Measurements from ENCODE around the gene VTI1A.
"Not testable (repeated sequence)": the region's sequence is repeated elsewhere in the genome, so short reads cannot be mapped to it uniquely, and the experiment has no call there.

Gene VTI1A

GRCh38 chr10:112446855-112447619 is at the start of gene VTI1A, which contains the start of gene ZDHHC6:
Gene VTI1A (plus strand): TSS chr10:112447215. CDS start chr10:112447374, 159 bp downstream.
Gene ZDHHC6 (minus strand): TSS chr10:112446914. CDS start chr10:112445436, 1,478 bp downstream.
- peak; percentile 94 for DNase-seq

DNA sequence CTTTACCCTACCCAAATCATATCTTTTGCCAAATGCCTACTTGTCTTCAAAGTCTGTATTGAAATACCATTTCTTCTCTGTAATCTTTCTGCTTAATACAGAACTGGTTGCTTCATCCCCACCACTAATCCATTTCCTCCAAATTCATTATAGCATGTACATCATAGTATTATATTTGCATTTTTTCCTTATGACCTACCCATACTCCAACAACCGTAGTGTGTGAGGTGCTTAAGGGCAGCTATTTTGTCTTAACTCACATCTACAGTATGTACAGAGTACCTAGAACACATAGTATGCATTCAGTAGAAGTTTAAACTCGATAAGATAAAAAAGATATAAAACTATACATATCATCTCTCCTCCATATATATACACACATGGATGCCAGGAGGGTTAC is 49.4 kb upstream of the VTI1A start:
- DNase-seq, result no peak

GRCh38 chr10:112402917-112403316 is 44.1 kb upstream of the VTI1A start:
- no peak for DNase-seq

- no peak for DNase-seq
These were observed 42.4 kb upstream of the VTI1A start for GRCh38 chr10:112404617-112405016.

DNA sequence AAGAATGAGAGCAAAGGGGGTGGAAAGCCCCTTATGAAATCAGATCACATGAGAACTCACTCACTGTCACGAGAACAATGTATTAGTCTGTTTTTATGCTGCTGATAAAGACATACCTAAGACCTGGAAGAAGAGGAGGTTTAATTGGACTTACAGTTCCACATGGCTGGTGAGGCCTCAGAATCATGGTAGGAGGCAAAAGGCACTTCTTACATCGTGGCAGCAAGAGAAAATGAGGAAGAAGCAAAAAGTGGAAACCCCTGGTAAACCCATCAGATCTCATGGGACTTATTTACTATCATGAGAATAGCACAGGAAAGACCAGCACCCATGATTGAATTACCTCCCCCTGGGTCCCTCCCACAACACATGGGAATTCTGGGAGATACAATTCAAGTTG is 40.2 kb upstream of the VTI1A start:
- not testable (repeated sequence) for DNase-seq

- DNase-seq, result no peak
These were observed 39.3 kb upstream of the VTI1A start for GRCh38 chr10:112407696-112408095.

GRCh38 chr10:112409299-112409698 is 37.7 kb upstream of the VTI1A start:
- no peak for DNase-seq

DNA sequence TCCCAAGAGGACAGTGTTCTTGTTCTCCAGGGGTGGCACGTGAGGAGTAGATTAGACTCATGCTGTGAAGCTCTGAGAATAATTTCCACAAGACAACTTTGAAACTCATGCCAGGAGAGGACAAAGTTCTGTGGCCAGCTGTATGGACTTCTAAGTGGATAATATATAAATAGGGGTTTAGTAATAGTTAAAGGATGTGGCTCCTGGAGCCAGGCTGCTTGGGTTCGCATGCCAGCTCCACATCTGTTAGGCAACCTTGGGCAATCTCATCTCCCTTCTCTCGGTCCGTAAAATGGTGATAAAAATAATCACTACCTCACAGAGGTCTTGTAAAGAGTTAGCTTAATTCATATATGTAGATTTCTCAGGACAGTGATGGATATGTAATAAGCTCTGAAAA is 37.3 kb upstream of the VTI1A start:
- no peak for DNase-seq

DNA sequence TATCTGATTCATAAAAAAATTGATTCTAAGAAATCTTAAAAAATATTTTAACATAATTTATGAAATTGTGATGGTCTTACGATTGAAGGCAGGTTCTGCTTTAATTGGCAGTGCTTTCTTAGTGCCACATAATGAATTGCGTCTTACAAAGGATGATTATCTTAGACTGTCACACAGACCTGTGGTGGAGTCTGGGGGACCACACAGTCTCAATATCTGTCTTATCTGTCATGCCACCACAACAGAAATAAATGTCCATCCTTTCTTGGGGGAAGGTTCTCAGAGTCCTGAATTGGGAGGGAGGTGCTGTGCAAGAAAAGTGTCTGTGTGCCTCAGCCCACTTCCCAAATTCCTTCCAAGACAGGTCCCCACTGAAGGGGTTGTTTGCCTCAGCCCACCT is 34.3 kb upstream of the VTI1A start:
- peak; percentile 90 for DNase-seq

DNA sequence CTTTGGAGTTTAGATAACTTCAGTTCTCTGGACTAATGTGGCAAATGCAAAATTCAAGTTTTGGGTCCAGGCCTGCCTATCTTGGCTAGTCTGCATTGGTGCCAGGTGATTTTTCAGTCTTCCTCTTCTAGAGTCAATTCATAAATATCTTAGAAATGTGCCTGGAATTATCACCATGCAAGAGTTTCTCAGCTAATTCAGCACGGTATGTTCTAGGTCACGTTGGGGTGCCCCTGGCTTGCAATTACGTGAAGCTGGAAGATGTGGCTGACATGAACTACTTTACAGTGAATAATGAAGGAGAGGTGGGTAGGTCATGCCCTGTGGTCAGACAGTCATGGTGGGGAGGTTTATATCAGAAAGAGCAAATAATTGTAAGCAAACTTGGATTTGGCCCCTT is 25.3 kb upstream of the VTI1A start:
- no peak for DNase-seq

DNA sequence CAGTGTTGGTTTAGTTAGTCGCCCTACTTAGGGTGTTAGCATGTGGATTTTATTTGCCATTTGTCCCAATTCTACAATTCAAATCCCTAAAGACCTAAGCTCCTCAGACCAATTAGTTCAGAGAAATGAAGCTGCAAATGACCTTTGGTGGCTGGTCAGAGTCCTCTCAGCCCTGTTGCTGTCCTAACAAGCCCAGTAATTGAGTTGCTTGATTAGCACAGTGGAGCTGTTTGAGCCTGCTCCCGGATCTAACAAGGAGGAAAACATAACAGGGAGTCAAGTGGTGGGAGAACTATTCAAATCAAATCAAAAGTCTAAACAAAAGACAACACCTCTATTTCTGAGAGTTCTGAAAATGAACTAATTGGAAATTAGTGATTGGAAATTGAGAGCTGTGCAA is 22.4 kb upstream of the VTI1A start:
- DNase-seq, result no peak

DNA sequence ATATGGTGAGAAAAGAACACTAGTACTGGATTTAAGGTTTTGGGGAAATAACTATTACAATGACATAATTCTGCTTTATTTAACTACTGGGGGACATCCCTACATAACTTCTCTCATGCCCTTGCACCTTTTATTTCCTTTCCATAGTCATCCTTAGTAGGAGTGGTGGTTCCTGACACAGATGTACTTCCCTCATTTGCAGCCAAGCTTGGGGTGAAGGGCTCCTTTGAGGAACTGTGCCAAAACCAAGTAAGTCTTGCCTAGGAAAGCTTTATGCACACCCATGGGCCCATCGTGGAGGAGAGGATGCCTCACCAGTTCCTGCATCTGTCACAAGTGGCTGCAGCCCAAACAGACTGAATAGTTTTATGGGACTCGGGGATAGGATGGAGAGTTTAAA is 20.9 kb upstream of the VTI1A start:
- DNase-seq, result no peak

- no peak for DNase-seq
These were observed 17.9 kb upstream of the VTI1A start for GRCh38 chr10:112429147-112429546.

DNA sequence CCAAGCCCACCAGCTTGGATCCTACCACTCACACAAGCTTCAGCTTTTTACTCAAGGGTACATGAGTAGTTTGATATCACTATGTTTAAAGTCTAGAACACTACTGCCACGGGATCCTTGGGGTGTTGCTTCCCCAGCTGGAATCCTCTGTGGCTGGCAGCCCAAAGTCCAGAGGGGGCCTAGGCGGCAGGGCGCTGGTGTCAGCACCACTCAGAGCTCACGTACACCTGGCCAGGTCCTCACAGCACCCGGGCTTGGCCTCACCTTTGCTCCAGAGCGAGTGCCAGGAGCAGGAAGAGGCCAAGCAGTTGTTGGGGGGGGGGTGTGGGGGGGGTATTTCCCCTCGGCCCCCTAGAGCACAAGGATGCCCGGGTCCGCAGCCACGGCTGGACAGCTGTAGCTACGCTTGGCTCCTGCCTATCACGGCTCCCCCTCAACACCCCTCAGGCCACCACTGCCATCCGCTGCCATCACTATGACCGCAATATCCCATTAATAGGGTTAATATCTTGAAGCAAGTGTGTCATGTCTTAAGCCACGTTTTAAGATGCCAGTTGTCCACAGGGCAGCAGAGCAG is 17.3 kb upstream of the VTI1A start:
- no peak for DNase-seq

GRCh38 chr10:112433136-112433535 is 13.9 kb upstream of the VTI1A start:
- DNase-seq, result no peak

- DNase-seq, result peak; percentile 73
These were observed 11.9 kb upstream of the VTI1A start for GRCh38 chr10:112434988-112435619.

GRCh38 chr10:112438356-112438755 is 8.7 kb upstream of the VTI1A start:
- no peak for DNase-seq

GRCh38 chr10:112441520-112441919 is 5.5 kb upstream of the VTI1A start:
- no peak for DNase-seq

DNA sequence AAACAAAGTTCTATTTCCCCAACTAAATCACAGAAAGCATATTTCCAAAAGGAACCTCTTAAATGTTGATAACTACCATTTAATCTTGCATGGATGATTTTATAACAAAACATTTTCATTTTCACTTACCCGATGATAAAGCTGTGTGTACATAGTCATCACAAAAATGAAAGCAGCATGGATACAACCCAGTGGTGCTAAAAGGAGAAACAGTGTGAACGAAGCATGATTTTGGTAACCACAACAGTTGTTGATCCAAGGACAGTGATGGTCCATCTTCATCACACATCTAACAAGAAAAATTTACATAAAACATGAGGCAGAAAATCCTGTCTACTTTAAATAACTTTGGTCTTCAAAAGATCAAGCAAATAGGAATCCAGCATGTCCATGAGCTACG is 5.0 kb upstream of the VTI1A start:
- DNase-seq, result no peak

DNA sequence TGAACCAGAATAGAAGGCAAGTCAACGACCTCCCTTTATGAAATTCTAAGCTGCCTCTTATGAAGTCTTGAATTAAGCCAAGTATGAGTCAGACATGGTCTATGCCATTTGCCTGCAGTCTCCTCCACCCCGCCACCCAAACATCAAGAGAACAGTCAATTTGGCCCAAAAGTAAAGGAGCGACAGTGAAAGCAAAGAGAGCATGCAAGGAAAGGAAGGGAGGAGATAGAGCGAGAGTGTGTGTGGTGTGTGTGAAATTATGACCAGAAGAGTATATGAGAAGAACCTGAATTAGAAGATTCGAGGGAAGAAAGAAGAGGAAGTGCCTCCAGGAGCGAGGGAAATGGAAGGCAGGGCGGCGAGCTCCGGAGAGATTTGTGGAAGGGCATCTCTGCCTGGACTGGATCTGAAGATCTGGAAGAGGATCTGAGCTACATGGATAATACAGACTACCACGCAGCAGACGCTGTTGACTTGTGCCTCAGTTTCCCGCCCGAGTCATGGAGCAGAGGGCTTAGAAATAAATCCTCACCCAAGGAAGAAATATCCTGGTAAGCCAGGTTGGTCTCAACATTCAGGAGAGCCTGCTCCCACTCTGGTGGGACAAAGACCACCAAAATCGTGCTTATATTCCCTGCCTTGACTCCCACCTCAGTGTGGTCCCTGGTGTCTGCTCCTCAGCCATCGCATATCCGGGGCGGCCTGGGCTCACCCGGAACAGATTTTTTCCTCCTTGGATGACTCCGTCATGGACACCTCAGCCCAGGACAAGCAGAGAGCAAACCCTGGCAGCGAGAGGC is 760 bp upstream of the VTI1A start:
- peak; percentile 59 for DNase-seq

GRCh38 chr10:112447620-112447928 is 559 bp downstream of the VTI1A start:
- DNase-seq, result no peak

- no peak for DNase-seq
These were observed 1.9 kb downstream of the VTI1A start for GRCh38 chr10:112448888-112449287.

Measured in OCI-M1 (cell line).